Measurements from ENCODE around the gene VSTM1. TPM values are rescaled to one million over a fixed set of nuclear protein-coding genes. Genes with fewer than 3 reads are reported as not detected.

Gene VSTM1
- total RNA-seq, 1 donor = 0.43 TPM

DNA sequence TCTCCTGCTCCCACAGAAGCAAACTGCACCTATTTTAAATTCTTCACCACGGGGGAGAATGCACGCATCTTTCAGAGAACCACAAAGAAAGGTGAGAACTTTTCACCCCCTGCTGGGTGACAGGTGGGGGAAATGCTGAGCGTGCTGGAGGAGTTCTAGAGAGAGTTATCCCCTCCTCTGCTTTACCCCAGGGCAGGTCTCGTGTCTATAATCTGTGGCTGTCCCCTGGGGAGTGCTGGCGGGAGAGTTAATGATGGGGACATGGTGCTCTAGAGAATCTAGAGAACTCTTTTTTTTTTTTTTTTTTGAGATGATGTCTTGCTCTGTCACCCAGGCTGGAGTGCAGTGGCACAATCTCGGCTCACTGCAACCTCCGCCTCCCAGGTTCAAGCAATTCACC, 65.5 kb downstream of the VSTM1 start:
- TF ChIP-seq, protein P1, sequence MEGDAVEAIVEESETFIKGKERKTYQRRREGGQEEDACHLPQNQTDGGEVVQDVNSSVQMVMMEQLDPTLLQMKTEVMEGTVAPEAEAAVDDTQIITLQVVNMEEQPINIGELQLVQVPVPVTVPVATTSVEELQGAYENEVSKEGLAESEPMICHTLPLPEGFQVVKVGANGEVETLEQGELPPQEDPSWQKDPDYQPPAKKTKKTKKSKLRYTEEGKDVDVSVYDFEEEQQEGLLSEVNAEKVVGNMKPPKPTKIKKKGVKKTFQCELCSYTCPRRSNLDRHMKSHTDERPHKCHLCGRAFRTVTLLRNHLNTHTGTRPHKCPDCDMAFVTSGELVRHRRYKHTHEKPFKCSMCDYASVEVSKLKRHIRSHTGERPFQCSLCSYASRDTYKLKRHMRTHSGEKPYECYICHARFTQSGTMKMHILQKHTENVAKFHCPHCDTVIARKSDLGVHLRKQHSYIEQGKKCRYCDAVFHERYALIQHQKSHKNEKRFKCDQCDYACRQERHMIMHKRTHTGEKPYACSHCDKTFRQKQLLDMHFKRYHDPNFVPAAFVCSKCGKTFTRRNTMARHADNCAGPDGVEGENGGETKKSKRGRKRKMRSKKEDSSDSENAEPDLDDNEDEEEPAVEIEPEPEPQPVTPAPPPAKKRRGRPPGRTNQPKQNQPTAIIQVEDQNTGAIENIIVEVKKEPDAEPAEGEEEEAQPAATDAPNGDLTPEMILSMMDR (IDR thresholded peaks at IDR 0.05; ENCODE audit: insufficient read depth, low read depth, low read length) = no peak
- H3K4me3 ChIP-seq (ENCODE audit: low read depth, low read length) = no peak overlapping the region
- no peak for DNase-seq (ENCODE audit: low read depth)

DNA sequence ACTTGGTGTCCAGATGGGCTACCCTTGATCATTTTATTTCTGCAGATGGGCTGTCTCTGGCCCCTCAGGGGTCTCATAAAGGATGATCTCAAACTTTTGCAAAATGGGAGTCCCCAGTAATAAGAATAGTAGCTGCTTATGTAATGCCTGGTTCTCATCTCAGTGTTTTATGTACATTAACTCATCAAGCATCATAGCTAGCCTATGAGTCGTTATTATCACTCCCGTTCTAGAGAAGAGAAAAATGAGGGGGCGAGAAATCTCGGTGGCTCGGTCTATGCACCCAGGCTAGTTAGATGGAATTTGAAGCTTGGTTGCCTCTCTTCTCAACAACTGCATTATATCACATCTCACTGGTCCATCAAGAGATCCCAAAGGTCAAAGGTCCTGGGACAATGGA, 68.9 kb downstream of the VSTM1 start:
- TF ChIP-seq, protein P1 (IDR thresholded peaks at IDR 0.05; ENCODE audit: insufficient read depth, low read depth, low read length) = no peak
- no peak for DNase-seq (ENCODE audit: low read depth)
- no peak overlapping the region for H3K4me3 ChIP-seq (ENCODE audit: low read depth, low read length)

GRCh38 chr19:53993448-53993847, 70.2 kb downstream of the VSTM1 start:
- no peak for DNase-seq (ENCODE audit: low read depth)
- TF ChIP-seq, protein P1 (IDR thresholded peaks at IDR 0.05; ENCODE audit: insufficient read depth, low read depth, low read length) = no peak
- H3K4me3 ChIP-seq (ENCODE audit: low read depth, low read length) = no peak overlapping the region

DNA sequence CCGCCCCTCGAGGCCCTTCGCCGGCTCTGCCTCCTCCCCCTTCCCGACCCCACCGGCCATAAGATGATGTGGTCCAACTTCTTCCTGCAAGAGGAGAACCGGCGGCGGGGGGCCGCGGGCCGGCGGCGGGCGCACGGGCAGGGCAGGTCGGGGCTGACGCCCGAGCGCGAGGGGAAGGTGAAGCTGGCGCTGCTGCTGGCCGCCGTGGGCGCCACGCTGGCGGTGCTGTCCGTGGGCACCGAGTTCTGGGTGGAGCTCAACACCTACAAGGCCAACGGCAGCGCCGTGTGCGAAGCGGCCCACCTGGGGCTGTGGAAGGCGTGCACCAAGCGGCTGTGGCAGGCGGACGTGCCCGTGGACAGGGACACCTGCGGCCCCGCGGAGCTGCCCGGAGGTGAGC, 70.9 kb downstream of the VSTM1 start:
- DNase-seq (ENCODE audit: low read depth) = no peak
- TF ChIP-seq, protein P1 (IDR thresholded peaks at IDR 0.05; ENCODE audit: insufficient read depth, low read depth, low read length) = no peak
- H3K4me3 ChIP-seq (ENCODE audit: low read depth, low read length) = no peak overlapping the region

GRCh38 chr19:53992211-53992610, 71.5 kb downstream of the VSTM1 start:
- no peak for DNase-seq (ENCODE audit: low read depth)
- peak overlapping the region; percentile 54 for H3K4me3 ChIP-seq (ENCODE audit: low read depth, low read length)
- TF ChIP-seq, protein P1 (IDR thresholded peaks at IDR 0.05; ENCODE audit: insufficient read depth, low read depth, low read length) = no peak

GRCh38 chr19:53991224-53992113, 72.2 kb downstream of the VSTM1 start, which contains the start of gene CACNG6:
Gene CACNG6, plus strand, starts transcription at chr19:53991637. Its CDS starts 1,241 bp downstream, at chr19:53992878.
- TF ChIP-seq, protein P1 (IDR thresholded peaks at IDR 0.05; ENCODE audit: insufficient read depth, low read depth, low read length) = no peak
- peak; percentile 74 for DNase-seq (ENCODE audit: low read depth)
- H3K4me3 ChIP-seq (ENCODE audit: low read depth, low read length) = peak within 1 kb of the TSS; percentile 54

Small RNAs within 50 kb of the gene (small RNA-seq; reads per million reads assigned to genes)
- gene AC012314.20 = not detected

Other genes starting within 250 kb of the VSTM1 start
- not detected in 2 replicates for gene NLRP12, start 239.6 kb downstream of the VSTM1 start, total RNA-seq
- 31.1 and 34.8 TPM in 2 replicates for gene MYADM, start 196.0 kb downstream of the VSTM1 start, total RNA-seq
- under 0.01 and 0.43 TPM in 2 replicates for gene PRKCG, start 181.7 kb downstream of the VSTM1 start, total RNA-seq
- 0.32 and 0.43 TPM in 2 replicates for gene CACNG7, start 154.6 kb downstream of the VSTM1 start, total RNA-seq
- under 0.01 TPM in 1 of 2 replicates, not detected in the other for gene CACNG8, start 101.0 kb downstream of the VSTM1 start, total RNA-seq
- under 0.01 and 1.3 TPM in 2 replicates for gene CACNG6, start 72.3 kb downstream of the VSTM1 start, total RNA-seq
- not detected in 2 replicates for gene TARM1, start 17.5 kb upstream of the VSTM1 start, total RNA-seq
- under 0.01 and 0.64 TPM in 2 replicates for gene OSCAR, start 36.9 kb upstream of the VSTM1 start, total RNA-seq
- 10.4 and 11.3 TPM in 2 replicates for gene NDUFA3, start 39.0 kb upstream of the VSTM1 start, total RNA-seq
- 17.7 and 20.9 TPM in 2 replicates for gene TFPT, start 51.8 kb upstream of the VSTM1 start, total RNA-seq
- gene PRPF31, start 51.9 kb upstream of the VSTM1 start, total RNA-seq = 39.6 and 41.5 TPM in 2 replicates
- gene CNOT3, start 73.9 kb upstream of the VSTM1 start, total RNA-seq = 7.3 and 7.7 TPM in 2 replicates
- gene LENG1, start 95.8 kb upstream of the VSTM1 start, total RNA-seq = 4.7 and 4.8 TPM in 2 replicates
- 0.32 TPM in 1 of 2 replicates, not detected in the other for gene TMC4, start 109.3 kb upstream of the VSTM1 start, total RNA-seq
- gene MBOAT7, start 125.7 kb upstream of the VSTM1 start, total RNA-seq = 60.2 and 73.4 TPM in 2 replicates
- 82.5 and 83.8 TPM in 2 replicates for gene TSEN34, start 127.4 kb upstream of the VSTM1 start, total RNA-seq
- gene RPS9, start 137.0 kb upstream of the VSTM1 start, total RNA-seq = 985 and 1,373 TPM in 2 replicates
- not detected in 2 replicates for gene LILRB3, start 159.1 kb upstream of the VSTM1 start, total RNA-seq
- not detected in 2 replicates for gene LILRA6, start 178.9 kb upstream of the VSTM1 start, total RNA-seq
- gene LILRB5, start 193.4 kb upstream of the VSTM1 start, total RNA-seq = not detected in 2 replicates
- gene LILRB2, start 217.2 kb upstream of the VSTM1 start, total RNA-seq = not detected in 2 replicates
- not detected in 2 replicates for gene LILRA5, start 249.3 kb upstream of the VSTM1 start, total RNA-seq